Prostate gland (tissue), 2 donors: Measurements from ENCODE around the gene CAMKK2.

Experiments used
- CTCF ChIP-seq, 4 experiments: fragments of 200-600 bp in 2 of 4; fragments of 450-650 bp in 2 of 4; sonication (generic) in 2 of 4; IDR thresholded peaks; 1 replicate in 3 of 4; 2 replicates in 1 of 4; pipeline ENCODE4 v1.5.1; 2016 to 2019; ENCODE audit warnings: antibody characterized with exemption in 4 of 4, mild to moderate bottlenecking in 2 of 4, moderate library complexity in 2 of 4
- POLR2A ChIP-seq: fragments of 450-650 bp; IDR thresholded peaks from one replicate; pipeline ENCODE4 v1.6.1; 2016; ENCODE audit warnings: antibody characterized with exemption, mild to moderate bottlenecking

GRCh38 chr12:121267822-121268221 is 28.7 kb downstream of the CAMKK2 start:
- TF ChIP-seq CTCF (IDR thresholded peaks at IDR 0.05) (no peak), POLR2A (no peak)
